ENCODE data around the gene CROCC. TPM values are rescaled to one million over a fixed set of nuclear protein-coding genes. Genes with fewer than 3 reads are reported as not detected.

Gene CROCC
- total and polyA plus RNA-seq, 4 donors, result 10.5 to 68.7 (median 26.4) TPM

DNA sequence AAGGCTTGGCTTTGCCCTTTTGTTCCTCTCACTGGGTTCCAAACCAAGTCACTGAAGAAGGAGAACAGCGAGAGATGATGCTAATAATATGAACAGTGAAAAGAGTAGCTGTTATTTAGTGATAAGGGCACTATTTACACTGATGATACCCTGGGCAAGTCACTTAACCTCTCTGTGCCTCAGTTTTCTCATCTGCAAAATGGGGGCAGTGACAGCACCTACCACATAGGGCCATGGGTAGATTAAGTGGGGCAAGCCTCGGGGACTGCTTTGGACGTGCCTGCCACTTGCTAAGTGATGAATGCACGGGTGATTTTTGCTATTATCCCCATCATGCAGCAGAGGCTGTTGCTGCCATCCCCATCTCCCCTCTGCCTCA is 80.8 kb downstream of the CROCC start:
- ATAC-seq (ENCODE audit: low FRiP score) (no peak), DNase-seq (no peak)
- H3K36me3 ChIP-seq (ENCODE audit: control insufficient read depth in 1 of 2, insufficient read depth in 2 of 2, low read length in 1 of 2), result peaks cover 0 to 12% of the 10 kb centered on the region in 2 donors
- no peaks in the 10 kb centered on the region for H3K9me3 ChIP-seq (ENCODE audit: control insufficient read depth, low read length)
- intact Hi-C loops (cut with DNase I), result no loop called here
- H3K27me3 ChIP-seq (ENCODE audit: control insufficient read depth in 1 of 2, insufficient read depth in 2 of 2, low read length in 1 of 2), result no peaks in the 10 kb centered on the region
- H3K4me1 ChIP-seq (ENCODE audit: control insufficient read depth in 1 of 2, insufficient read depth in 2 of 2, low read length in 2 of 2), result no peaks in the 10 kb centered on the region
- no peak overlapping the region for H3K4me3 ChIP-seq (ENCODE audit: low read length in 2 of 2)
- 89 to 93% methylated on average over 4 of the region's 4 CpGs for WGBS, 2 donors
- H3K27ac ChIP-seq (ENCODE audit: low read depth in 1 of 2, low read length in 2 of 2), result no peak overlapping the region

DNA sequence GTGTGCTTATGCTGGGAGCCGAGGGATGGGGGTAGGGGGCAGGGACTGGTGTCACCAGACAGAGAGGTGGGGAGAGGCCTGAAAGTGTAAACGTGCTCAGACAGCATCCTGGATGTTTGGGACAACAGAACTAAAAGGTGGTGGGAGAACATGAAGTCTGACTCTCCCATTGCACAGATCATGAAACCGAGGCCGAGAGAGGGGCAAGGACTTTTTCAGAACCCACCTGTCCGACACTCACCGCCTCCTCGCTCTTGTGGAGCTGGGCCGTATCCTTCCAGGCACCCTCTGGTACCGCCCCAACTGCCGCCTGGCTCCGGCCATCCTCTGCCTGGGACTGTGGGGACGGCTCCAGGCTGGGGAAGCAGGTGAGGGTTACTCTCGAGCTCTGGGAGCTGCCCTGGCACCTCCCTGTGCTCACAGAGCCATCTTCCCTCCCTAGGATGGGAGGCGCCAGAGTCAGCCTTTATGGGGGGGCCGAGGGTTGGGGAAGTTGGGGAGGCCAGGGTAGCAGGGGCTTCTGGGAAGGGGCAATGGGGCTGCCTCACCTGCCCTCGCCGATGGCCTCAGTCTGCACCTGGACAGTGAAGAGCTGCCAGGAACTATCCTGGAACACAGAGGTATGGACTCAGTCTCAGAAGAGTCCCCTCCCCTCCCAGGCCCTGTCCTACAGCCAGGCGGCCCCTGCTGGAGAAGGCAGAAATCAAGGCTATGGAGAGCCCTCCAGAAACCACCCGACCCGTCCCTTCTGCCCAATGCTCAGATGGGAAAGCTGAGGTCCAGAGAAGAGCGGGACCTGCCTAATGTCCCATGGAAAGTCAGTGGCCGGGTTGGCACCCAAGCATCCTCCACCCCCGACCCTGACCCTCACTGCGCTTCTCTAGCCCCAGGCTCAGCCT is 83.0 kb downstream of the CROCC start:
- H3K4me3 ChIP-seq (ENCODE audit: low read length in 2 of 2), result no peak overlapping the region
- H3K4me1 ChIP-seq (ENCODE audit: control insufficient read depth in 1 of 2, insufficient read depth in 2 of 2, low read length in 2 of 2), result no peaks in the 10 kb centered on the region
- no peak overlapping the region for H3K27ac ChIP-seq (ENCODE audit: low read depth in 1 of 2, low read length in 2 of 2)
- ATAC-seq (ENCODE audit: low FRiP score) (no peak), DNase-seq (no peak)
- H3K27me3 ChIP-seq (ENCODE audit: control insufficient read depth in 1 of 2, insufficient read depth in 2 of 2, low read length in 1 of 2), result no peaks in the 10 kb centered on the region
- H3K9me3 ChIP-seq (ENCODE audit: control insufficient read depth, low read length), result no peaks in the 10 kb centered on the region
- whole genome bisulfite sequencing, 2 donors, result 90 to 91% methylated on average over 23 to 24 of the region's 24 CpGs
- intact Hi-C loops (cut with DNase I), result no loop called here
- peaks cover 0 to 12% of the 10 kb centered on the region in 2 donors for H3K36me3 ChIP-seq (ENCODE audit: control insufficient read depth in 1 of 2, insufficient read depth in 2 of 2, low read length in 1 of 2)

DNA sequence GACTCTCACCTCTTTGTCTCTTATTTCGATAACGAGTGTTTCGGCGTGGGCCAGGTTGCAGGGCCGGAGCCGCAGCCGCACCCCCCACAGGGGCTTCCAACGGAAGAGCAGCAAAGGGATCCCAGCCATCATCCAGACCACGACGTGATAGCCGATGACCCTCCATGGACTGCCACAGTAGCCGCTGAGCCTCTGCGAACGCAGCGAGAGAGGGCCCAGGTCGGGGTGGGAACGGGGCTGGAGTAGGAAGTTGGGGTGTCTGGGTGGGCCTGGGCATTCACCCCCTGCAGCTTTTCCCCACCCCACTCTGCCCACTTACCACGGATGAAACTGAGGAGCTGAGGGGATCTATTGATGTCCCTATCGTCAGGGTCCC is 83.6 kb downstream of the CROCC start:
- no peak for DNase-seq
- no peak overlapping the region for H3K27ac ChIP-seq (ENCODE audit: low read depth in 1 of 2, low read length in 2 of 2)
- no peaks in the 10 kb centered on the region for H3K9me3 ChIP-seq (ENCODE audit: control insufficient read depth, low read length)
- ATAC-seq (ENCODE audit: low FRiP score), result no peak
- no peaks in the 10 kb centered on the region for H3K4me1 ChIP-seq (ENCODE audit: control insufficient read depth in 1 of 2, insufficient read depth in 2 of 2, low read length in 2 of 2)
- H3K27me3 ChIP-seq (ENCODE audit: control insufficient read depth in 1 of 2, insufficient read depth in 2 of 2, low read length in 1 of 2), result no peaks in the 10 kb centered on the region
- H3K4me3 ChIP-seq (ENCODE audit: low read length in 2 of 2), result no peak overlapping the region
- intact Hi-C loops (cut with DNase I), result no loop called here
- 93 to 94% methylated on average over 19 of the region's 19 CpGs for whole genome bisulfite sequencing, 2 donors
- peaks cover 0 to 12% of the 10 kb centered on the region in 2 donors for H3K36me3 ChIP-seq (ENCODE audit: control insufficient read depth in 1 of 2, insufficient read depth in 2 of 2, low read length in 1 of 2)

DNA sequence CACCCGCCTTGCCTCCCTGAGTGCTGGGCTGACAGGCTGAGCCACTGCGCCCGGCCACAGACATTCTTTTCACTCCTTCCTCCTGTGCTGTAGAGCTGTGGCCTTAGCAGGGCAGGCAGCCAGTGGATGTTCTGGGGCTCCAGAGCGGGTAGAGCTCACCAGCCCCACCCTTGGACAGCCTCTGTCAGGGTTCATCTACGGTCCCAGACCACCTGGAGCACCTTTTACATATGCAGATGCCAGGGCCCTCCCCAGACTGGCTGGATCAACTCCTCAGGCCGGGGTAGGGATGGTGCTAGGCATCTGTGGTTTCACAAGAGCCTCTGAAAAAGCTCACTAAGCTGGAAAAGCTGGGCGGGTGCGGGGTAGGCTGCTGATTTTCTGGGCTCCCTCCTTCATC is 85.4 kb downstream of the CROCC start:
- WGBS, 2 donors, result 90 to 93% methylated on average over 8 of the region's 8 CpGs
- Histone ChIP-seq H3K4me3 (ENCODE audit: low read length in 2 of 2) (no peak overlapping the region), H3K27ac (ENCODE audit: low read depth in 1 of 2, low read length in 2 of 2) (no peak overlapping the region), H3K36me3 (ENCODE audit: control insufficient read depth in 1 of 2, insufficient read depth in 2 of 2, low read length in 1 of 2) (peaks cover 0 to 8% of the 10 kb centered on the region in 2 donors), H3K4me1 (ENCODE audit: control insufficient read depth in 1 of 2, insufficient read depth in 2 of 2, low read length in 2 of 2) (no peaks in the 10 kb centered on the region), H3K27me3 (ENCODE audit: control insufficient read depth in 1 of 2, insufficient read depth in 2 of 2, low read length in 1 of 2) (no peaks in the 10 kb centered on the region), H3K9me3 (ENCODE audit: control insufficient read depth, low read length) (no peaks in the 10 kb centered on the region)
- intact Hi-C loops (cut with DNase I), result no loop called here
- DNase-seq (peak in 1 of 2 donors; percentile 64), ATAC-seq (ENCODE audit: low FRiP score) (no peak)

DNA sequence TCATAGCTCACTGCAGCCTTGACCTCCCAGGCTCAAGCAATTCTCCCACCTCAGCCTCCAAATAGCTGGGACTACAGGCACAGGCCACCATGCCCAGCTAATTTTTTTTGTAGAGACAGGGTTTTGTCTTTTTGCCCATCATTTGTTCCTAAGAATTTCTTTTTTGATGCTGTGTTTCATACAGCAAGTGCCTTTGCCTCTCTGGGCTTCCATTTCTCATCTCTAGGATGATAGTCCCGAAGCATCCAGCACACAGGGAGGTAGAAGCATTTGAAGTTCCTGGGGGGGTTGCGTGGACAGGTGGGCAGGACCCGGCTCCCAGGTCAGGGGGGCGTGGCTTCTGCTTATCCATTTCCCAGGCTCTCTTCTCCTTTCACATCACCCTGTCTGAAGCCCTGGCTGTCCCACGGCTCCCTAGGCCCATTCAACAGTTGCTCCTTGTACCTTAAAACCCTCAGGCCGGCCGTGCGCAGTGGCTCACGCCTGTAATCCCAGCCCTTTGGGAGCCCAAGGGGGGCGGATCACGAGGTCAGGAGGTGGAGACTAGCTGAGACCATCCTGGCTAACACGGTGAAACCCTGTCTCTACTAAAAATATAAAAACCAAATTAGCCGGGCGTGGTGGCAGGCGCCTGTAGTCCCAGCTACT is 86.6 kb downstream of the CROCC start:
- Histone ChIP-seq H3K36me3 (ENCODE audit: control insufficient read depth in 1 of 2, insufficient read depth in 2 of 2, low read length in 1 of 2) (peaks cover 0 to 5% of the 10 kb centered on the region in 2 donors), H3K27me3 (ENCODE audit: control insufficient read depth in 1 of 2, insufficient read depth in 2 of 2, low read length in 1 of 2) (no peaks in the 10 kb centered on the region), H3K4me1 (ENCODE audit: control insufficient read depth in 1 of 2, insufficient read depth in 2 of 2, low read length in 2 of 2) (no peaks in the 10 kb centered on the region), H3K4me3 (ENCODE audit: low read length in 2 of 2) (no peak overlapping the region), H3K9me3 (ENCODE audit: control insufficient read depth, low read length) (no peaks in the 10 kb centered on the region), H3K27ac (ENCODE audit: low read depth in 1 of 2, low read length in 2 of 2) (no peak overlapping the region)
- ATAC-seq (ENCODE audit: low FRiP score) (no peak), DNase-seq (peak in 1 of 2 donors; percentile 37)
- intact Hi-C loops (cut with DNase I), result no loop called here
- WGBS, 2 donors, result 92 to 94% methylated on average over 15 of the region's 15 CpGs

DNA sequence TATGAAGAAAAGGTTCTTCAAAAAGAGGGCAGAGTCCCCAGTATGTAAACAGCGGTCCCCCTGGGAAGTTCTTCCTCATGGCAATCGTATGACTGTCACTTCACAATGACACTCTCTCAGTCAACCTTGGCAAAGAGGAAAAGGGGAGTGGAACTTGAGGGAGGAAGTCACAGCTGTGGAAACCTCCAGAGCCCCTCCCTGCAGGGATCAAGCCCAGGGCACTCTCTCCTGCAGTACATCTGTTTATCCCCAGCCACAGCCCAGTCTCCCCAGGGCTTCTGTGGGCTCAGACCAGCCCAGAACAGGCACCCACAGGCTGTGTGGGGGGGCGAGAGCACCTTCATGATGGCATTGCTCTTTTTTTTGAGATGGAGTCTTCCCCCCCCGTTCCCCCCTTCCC is 88.0 kb downstream of the CROCC start:
- ATAC-seq (ENCODE audit: low FRiP score) (no peak), DNase-seq (peak in 1 of 2 donors; percentile 35)
- no peaks in the 10 kb centered on the region for H3K9me3 ChIP-seq (ENCODE audit: control insufficient read depth, low read length)
- no peaks in the 10 kb centered on the region for H3K36me3 ChIP-seq (ENCODE audit: control insufficient read depth in 1 of 2, insufficient read depth in 2 of 2, low read length in 1 of 2)
- no peak overlapping the region for H3K4me3 ChIP-seq (ENCODE audit: low read length in 2 of 2)
- H3K27me3 ChIP-seq (ENCODE audit: control insufficient read depth in 1 of 2, insufficient read depth in 2 of 2, low read length in 1 of 2), result no peaks in the 10 kb centered on the region
- H3K27ac ChIP-seq (ENCODE audit: low read depth in 1 of 2, low read length in 2 of 2), result no peak overlapping the region
- WGBS, 2 donors, result 57 to 81% methylated on average over 4 of the region's 4 CpGs
- no peaks in the 10 kb centered on the region for H3K4me1 ChIP-seq (ENCODE audit: control insufficient read depth in 1 of 2, insufficient read depth in 2 of 2, low read length in 2 of 2)
- intact Hi-C loops (cut with DNase I), result loop anchor here in 1 of 2 donors (5.0 kb wide), 1 partner anchor 42 kb away; no protein-coding TSS in a partner anchor

DNA sequence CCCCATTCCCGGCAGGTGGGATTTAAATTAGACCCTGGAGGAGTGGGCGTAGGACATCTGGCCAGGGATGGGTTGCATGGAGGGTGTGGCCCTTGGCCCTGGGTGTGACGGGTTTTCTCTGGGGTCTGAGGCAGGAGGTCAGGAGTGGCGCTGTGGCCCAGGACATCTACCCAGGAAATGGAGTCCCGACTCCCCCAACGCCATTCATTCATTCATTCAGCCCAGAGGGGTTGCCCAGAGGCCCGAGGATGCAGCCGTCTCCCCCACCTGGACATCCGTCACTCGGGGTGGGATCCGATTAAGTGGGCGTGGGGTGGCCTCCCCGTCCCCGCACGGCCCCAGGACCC is 89.3 kb downstream of the CROCC start:
- no peak for DNase-seq
- Histone ChIP-seq H3K9me3 (ENCODE audit: control insufficient read depth, low read length) (no peaks in the 10 kb centered on the region), H3K4me3 (ENCODE audit: low read length in 2 of 2) (peak overlapping the region; percentile 87 to 88), H3K27me3 (ENCODE audit: control insufficient read depth in 1 of 2, insufficient read depth in 2 of 2, low read length in 1 of 2) (no peaks in the 10 kb centered on the region), H3K36me3 (ENCODE audit: control insufficient read depth in 1 of 2, insufficient read depth in 2 of 2, low read length in 1 of 2) (no peaks in the 10 kb centered on the region), H3K4me1 (ENCODE audit: control insufficient read depth in 1 of 2, insufficient read depth in 2 of 2, low read length in 2 of 2) (no peaks in the 10 kb centered on the region), H3K27ac (ENCODE audit: low read depth in 1 of 2, low read length in 2 of 2) (no peak overlapping the region)
- ATAC-seq (ENCODE audit: low FRiP score), result no peak
- WGBS, 2 donors, result 1 to 2% methylated on average over 15 of the region's 15 CpGs
- intact Hi-C loops (cut with DNase I), result loop anchor here in 1 of 2 donors (5.0 kb wide), 1 partner anchor 44 kb away; no protein-coding TSS in a partner anchor

DNA sequence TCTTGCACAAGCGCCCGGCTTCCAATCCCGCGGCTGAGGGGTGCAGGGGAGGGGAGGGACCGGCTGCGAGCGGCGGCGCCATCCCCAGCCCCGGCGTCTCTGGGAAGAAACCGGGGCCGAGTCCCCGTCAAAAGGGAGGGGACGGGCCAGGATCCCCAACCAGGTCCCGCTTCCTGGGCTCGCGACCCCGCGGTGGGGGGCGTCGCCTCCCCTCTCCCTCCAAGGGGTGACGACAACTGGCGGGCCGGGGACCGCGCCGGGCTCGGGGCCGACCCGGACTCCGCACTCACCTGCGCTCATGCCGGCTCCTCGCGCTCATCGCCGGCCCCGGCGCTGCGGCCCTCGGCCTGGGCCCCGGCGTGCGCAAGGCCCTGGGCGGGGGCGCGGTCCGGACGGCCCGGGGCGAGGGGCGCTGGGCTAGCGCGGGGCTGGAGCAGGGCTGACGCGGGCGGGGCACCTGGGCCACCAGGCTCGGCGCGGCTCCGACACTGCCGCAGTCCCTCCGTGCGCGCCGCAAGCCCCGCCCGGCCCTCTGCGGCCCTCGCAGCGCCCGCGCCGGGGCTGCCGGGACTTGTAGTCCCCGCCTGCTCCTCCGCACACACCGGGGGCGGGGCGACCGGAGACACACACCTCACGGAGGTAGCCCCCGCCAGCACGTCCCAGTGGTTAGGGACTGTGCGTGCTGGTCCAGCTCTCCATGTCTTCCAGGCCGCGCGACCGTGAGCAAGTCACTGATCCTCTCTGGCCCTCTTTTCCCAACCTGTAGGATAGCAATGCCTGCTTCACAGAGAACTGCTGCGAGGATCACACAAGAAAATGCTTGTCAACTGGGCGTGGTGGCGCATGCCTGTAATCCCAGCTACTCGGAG is 89.9 kb downstream of the CROCC start, which contains the start of gene ATP13A2:
Gene ATP13A2 (minus strand): TSS at position 490 of the 869 bp plus-strand sequence. CDS start 190 bp downstream, at position 300.
- DNase-seq (peak; percentile 84 to 90), ATAC-seq (ENCODE audit: low FRiP score) (peak; percentile 90)
- peak within 1 kb of the TSS; percentile 87 to 88 for H3K4me3 ChIP-seq (ENCODE audit: low read length in 2 of 2)
- intact Hi-C loops (cut with DNase I), result loop anchor here in 1 of 2 donors (2.0 to 5.0 kb wide), 2 partner anchors 41 to 44 kb away; no protein-coding TSS in a partner anchor
- H3K36me3 ChIP-seq (ENCODE audit: control insufficient read depth in 1 of 2, insufficient read depth in 2 of 2, low read length in 1 of 2), result no peaks in the 10 kb centered on the region
- 0 to 1% methylated on average over 65 to 94 of the region's 94 CpGs for WGBS, 2 donors
- no peaks in the 10 kb centered on the region for H3K27me3 ChIP-seq (ENCODE audit: control insufficient read depth in 1 of 2, insufficient read depth in 2 of 2, low read length in 1 of 2)
- no peak within 1 kb of the TSS for H3K27ac ChIP-seq (ENCODE audit: low read depth in 1 of 2, low read length in 2 of 2)
- H3K4me1 ChIP-seq (ENCODE audit: control insufficient read depth in 1 of 2, insufficient read depth in 2 of 2, low read length in 2 of 2), result no peaks in the 10 kb centered on the region
- H3K9me3 ChIP-seq (ENCODE audit: control insufficient read depth, low read length), result no peaks in the 10 kb centered on the region
